Stimulated activated CD8-positive, alpha-beta memory T cell treated with anti-CD3 and anti-CD28 coated beads, Interleukin-7, amount 100 ng/mL, for 1 hour (primary cell): ENCODE data around the gene MST1R.

Experiments
- DNase-seq, 2 donors: peaks; one replicate each; pipeline ENCODE4 v3.0.0-alpha.2; 2020; ENCODE audit warnings: low read depth in 2 of 2

MST1R gene

GRCh38 chr3:49840388-49840787 lies 63.3 kb downstream of the MST1R start:
- no peak for DNase-seq

GRCh38 chr3:49839193-49839809 lies 64.4 kb downstream of the MST1R start:
- peak; percentile 64 to 67 for DNase-seq
